ENCODE data around the gene PCSK5. TPM values are rescaled to one million over a fixed set of nuclear protein-coding genes. Genes with fewer than 3 reads are reported as not detected.

Gene PCSK5
- total RNA-seq, 4 donors from 2014 or later = 6.5 to 24.3 (median 12.4) TPM

- H3K27ac ChIP-seq = no peak overlapping the region
- H3K4me1 ChIP-seq = no peaks in the 10 kb centered on the region
- H3K4me3 ChIP-seq = no peak overlapping the region
- H3K9me3 ChIP-seq = no peaks in the 10 kb centered on the region
- H3K36me3 ChIP-seq = no peaks in the 10 kb centered on the region
- TF ChIP-seq, protein P1, sequence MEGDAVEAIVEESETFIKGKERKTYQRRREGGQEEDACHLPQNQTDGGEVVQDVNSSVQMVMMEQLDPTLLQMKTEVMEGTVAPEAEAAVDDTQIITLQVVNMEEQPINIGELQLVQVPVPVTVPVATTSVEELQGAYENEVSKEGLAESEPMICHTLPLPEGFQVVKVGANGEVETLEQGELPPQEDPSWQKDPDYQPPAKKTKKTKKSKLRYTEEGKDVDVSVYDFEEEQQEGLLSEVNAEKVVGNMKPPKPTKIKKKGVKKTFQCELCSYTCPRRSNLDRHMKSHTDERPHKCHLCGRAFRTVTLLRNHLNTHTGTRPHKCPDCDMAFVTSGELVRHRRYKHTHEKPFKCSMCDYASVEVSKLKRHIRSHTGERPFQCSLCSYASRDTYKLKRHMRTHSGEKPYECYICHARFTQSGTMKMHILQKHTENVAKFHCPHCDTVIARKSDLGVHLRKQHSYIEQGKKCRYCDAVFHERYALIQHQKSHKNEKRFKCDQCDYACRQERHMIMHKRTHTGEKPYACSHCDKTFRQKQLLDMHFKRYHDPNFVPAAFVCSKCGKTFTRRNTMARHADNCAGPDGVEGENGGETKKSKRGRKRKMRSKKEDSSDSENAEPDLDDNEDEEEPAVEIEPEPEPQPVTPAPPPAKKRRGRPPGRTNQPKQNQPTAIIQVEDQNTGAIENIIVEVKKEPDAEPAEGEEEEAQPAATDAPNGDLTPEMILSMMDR (IDR thresholded peaks at IDR 0.05) = no peak
- TF ChIP-seq POLR2A (IDR thresholded peaks at IDR 0.05) = no peak
- H3K27me3 ChIP-seq = no peaks in the 10 kb centered on the region
- DNase-seq = no peak
- intact Hi-C loops (cut with DNase I; ENCODE audit: low total_unique reads) = no loop called here
Observed at GRCh38 chr9:76349865-76350264, 459.4 kb downstream of the PCSK5 start.

- intact Hi-C loops (cut with DNase I; ENCODE audit: low total_unique reads) = no loop called here
- no peak overlapping the region for H3K27ac ChIP-seq
- TF ChIP-seq POLR2A (IDR thresholded peaks at IDR 0.05) = no peak
- no peaks in the 10 kb centered on the region for H3K9me3 ChIP-seq
- H3K4me1 ChIP-seq = no peaks in the 10 kb centered on the region
- DNase-seq = no peak
- no peak overlapping the region for H3K4me3 ChIP-seq
- no peaks in the 10 kb centered on the region for H3K27me3 ChIP-seq
- H3K36me3 ChIP-seq = no peaks in the 10 kb centered on the region
Observed at GRCh38 chr9:76351006-76351405, 460.5 kb downstream of the PCSK5 start.

GRCh38 chr9:76352026-76352620 is 461.6 kb downstream of the PCSK5 start:
- TF ChIP-seq, protein P1 (IDR thresholded peaks at IDR 0.05) = no peak
- TF ChIP-seq POLR2A (IDR thresholded peaks at IDR 0.05) = no peak
- Histone ChIP-seq H3K9me3 (no peaks in the 10 kb centered on the region), H3K36me3 (no peaks in the 10 kb centered on the region), H3K27me3 (no peaks in the 10 kb centered on the region), H3K4me3 (no peak overlapping the region), H3K4me1 (no peaks in the 10 kb centered on the region), H3K27ac (no peak overlapping the region)
- no peak for DNase-seq
- intact Hi-C loops (cut with DNase I; ENCODE audit: low total_unique reads) = no loop called here

- H3K9me3 ChIP-seq = no peaks in the 10 kb centered on the region
- DNase-seq = no peak
- intact Hi-C loops (cut with DNase I; ENCODE audit: low total_unique reads) = no loop called here
- no peaks in the 10 kb centered on the region for H3K36me3 ChIP-seq
- H3K4me1 ChIP-seq = no peaks in the 10 kb centered on the region
- H3K27ac ChIP-seq = no peak overlapping the region
- H3K27me3 ChIP-seq = no peaks in the 10 kb centered on the region
- H3K4me3 ChIP-seq = no peak overlapping the region
- TF ChIP-seq POLR2A (IDR thresholded peaks at IDR 0.05) = no peak
Observed at GRCh38 chr9:76353280-76353679, 462.8 kb downstream of the PCSK5 start.

DNA sequence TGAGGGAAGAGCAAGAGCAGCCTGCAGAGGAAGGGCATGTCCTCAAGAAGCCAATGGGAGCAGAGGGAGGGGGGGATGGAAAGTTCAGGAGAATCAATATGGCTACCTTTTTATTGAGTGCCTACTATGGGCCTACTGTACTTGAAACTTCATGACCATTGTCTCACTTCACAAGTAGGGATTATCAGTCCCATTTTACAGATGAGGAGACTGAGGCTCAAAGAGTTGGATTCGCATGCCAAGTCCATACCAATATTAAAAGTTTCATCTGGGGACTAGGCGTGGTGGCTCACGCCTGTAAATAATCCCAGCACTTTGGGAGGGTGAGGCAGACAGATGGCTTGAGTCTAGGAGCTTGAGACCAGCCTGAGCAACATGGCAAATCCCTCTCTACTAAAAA is 463.7 kb downstream of the PCSK5 start:
- H3K9me3 ChIP-seq = no peaks in the 10 kb centered on the region
- no peaks in the 10 kb centered on the region for H3K4me1 ChIP-seq
- no peak for DNase-seq
- H3K36me3 ChIP-seq = no peaks in the 10 kb centered on the region
- intact Hi-C loops (cut with DNase I; ENCODE audit: low total_unique reads) = no loop called here
- no peak overlapping the region for H3K27ac ChIP-seq
- H3K4me3 ChIP-seq = no peak overlapping the region
- TF ChIP-seq, protein P1 (IDR thresholded peaks at IDR 0.05) = no peak
- TF ChIP-seq POLR2A (IDR thresholded peaks at IDR 0.05) = no peak
- H3K27me3 ChIP-seq = no peaks in the 10 kb centered on the region

DNA sequence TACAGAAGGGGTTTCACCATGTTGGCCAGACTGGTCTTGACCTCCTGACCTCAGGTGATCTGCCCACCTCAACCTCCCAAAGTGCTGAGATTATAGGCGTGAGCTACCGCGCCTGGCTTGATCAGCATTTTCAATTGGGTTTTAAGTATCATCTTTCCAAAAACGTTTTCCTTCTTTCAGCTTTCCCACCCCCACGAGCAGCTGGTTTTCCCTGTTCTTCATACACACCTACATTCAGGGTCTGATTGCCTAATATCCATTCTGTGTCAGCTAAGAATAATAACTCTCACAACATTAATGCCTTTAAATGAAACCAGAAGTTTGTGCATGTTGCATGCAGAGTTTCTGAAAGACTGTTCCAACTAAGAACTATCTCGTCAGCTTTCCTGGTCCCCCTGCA is 465.4 kb downstream of the PCSK5 start:
- TF ChIP-seq POLR2A (IDR thresholded peaks at IDR 0.05) = no peak
- TF ChIP-seq, protein P1 (IDR thresholded peaks at IDR 0.05) = no peak
- Histone ChIP-seq H3K27me3 (no peaks in the 10 kb centered on the region), H3K4me3 (no peak overlapping the region), H3K4me1 (no peaks in the 10 kb centered on the region), H3K27ac (no peak overlapping the region), H3K36me3 (no peaks in the 10 kb centered on the region), H3K9me3 (no peaks in the 10 kb centered on the region)
- DNase-seq = no peak
- intact Hi-C loops (cut with DNase I; ENCODE audit: low total_unique reads) = no loop called here
